Liver (tissue), 3 donors: ENCODE results near the gene OSBPL1A.

Experiments used
- FOXA2 ChIP-seq: IDR thresholded peaks from 2 replicates; pipeline ENCODE4 v1.6.1; 2016; ENCODE audit warnings: antibody characterized with exemption
- HNF4G ChIP-seq: IDR thresholded peaks from 2 replicates; pipeline ENCODE4 v1.6.1; 2016; ENCODE audit warnings: antibody characterized with exemption
- TAF1 ChIP-seq: conservative IDR thresholded peaks from 2 replicates; pipeline ENCODE4 v1.6.1; 2016; ENCODE audit warnings: antibody characterized with exemption, mild to moderate bottlenecking
- TF ChIP-seq, protein P1 (sequence below): IDR thresholded peaks from 2 replicates; pipeline ENCODE4 v1.6.1; 2016; ENCODE audit warnings: antibody characterized with exemption
- TF ChIP-seq, protein P2 (sequence below): IDR thresholded peaks from 2 replicates; pipeline ENCODE4 v1.6.1; 2016; ENCODE audit warnings: antibody characterized with exemption
- TF ChIP-seq, protein P3 (sequence below): fragments of 150-350 bp; IDR thresholded peaks from 2 replicates; pipeline ENCODE4 v1.5.1; 2017; ENCODE audit warnings: improper control_type of control experiment, low read depth, low read length; ENCODE audit not compliant: missing input control
- TF ChIP-seq, protein P4 (sequence below): IDR thresholded peaks from 2 replicates; pipeline ENCODE4 v1.6.1; 2016; ENCODE audit warnings: antibody characterized with exemption, mild to moderate bottlenecking
- donor health status: healthy.
- donor health status: healthy.

DNA sequence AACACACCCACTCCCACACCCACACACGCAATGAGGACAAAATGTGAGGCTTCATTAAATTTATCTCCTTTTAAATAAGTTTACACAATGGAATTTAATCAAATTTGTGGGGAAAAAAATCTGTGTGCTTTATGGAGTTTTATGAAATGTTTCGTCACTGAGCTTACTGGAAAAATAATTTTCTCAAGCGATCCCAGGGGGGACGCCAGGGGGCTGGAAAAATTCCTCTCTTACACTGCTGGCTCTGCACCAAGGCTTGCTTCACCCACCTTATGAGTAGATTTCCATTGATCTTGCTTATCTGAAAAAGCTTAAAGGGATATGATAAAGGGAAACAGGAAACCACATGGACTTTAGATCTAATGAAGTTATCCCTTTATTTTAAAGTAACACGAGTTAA is 163.3 kb downstream of the OSBPL1A start:
- TF ChIP-seq, protein P1, sequence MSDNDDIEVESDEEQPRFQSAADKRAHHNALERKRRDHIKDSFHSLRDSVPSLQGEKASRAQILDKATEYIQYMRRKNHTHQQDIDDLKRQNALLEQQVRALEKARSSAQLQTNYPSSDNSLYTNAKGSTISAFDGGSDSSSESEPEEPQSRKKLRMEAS = no peak
- TF ChIP-seq, protein P2, sequence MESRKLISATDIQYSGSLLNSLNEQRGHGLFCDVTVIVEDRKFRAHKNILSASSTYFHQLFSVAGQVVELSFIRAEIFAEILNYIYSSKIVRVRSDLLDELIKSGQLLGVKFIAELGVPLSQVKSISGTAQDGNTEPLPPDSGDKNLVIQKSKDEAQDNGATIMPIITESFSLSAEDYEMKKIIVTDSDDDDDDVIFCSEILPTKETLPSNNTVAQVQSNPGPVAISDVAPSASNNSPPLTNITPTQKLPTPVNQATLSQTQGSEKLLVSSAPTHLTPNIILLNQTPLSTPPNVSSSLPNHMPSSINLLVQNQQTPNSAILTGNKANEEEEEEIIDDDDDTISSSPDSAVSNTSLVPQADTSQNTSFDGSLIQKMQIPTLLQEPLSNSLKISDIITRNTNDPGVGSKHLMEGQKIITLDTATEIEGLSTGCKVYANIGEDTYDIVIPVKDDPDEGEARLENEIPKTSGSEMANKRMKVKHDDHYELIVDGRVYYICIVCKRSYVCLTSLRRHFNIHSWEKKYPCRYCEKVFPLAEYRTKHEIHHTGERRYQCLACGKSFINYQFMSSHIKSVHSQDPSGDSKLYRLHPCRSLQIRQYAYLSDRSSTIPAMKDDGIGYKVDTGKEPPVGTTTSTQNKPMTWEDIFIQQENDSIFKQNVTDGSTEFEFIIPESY = no peak
- TF ChIP-seq, protein P3, sequence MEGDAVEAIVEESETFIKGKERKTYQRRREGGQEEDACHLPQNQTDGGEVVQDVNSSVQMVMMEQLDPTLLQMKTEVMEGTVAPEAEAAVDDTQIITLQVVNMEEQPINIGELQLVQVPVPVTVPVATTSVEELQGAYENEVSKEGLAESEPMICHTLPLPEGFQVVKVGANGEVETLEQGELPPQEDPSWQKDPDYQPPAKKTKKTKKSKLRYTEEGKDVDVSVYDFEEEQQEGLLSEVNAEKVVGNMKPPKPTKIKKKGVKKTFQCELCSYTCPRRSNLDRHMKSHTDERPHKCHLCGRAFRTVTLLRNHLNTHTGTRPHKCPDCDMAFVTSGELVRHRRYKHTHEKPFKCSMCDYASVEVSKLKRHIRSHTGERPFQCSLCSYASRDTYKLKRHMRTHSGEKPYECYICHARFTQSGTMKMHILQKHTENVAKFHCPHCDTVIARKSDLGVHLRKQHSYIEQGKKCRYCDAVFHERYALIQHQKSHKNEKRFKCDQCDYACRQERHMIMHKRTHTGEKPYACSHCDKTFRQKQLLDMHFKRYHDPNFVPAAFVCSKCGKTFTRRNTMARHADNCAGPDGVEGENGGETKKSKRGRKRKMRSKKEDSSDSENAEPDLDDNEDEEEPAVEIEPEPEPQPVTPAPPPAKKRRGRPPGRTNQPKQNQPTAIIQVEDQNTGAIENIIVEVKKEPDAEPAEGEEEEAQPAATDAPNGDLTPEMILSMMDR = no peak
- no peak for TF ChIP-seq FOXA2
- no peak for TF ChIP-seq TAF1
- TF ChIP-seq, protein P4, sequence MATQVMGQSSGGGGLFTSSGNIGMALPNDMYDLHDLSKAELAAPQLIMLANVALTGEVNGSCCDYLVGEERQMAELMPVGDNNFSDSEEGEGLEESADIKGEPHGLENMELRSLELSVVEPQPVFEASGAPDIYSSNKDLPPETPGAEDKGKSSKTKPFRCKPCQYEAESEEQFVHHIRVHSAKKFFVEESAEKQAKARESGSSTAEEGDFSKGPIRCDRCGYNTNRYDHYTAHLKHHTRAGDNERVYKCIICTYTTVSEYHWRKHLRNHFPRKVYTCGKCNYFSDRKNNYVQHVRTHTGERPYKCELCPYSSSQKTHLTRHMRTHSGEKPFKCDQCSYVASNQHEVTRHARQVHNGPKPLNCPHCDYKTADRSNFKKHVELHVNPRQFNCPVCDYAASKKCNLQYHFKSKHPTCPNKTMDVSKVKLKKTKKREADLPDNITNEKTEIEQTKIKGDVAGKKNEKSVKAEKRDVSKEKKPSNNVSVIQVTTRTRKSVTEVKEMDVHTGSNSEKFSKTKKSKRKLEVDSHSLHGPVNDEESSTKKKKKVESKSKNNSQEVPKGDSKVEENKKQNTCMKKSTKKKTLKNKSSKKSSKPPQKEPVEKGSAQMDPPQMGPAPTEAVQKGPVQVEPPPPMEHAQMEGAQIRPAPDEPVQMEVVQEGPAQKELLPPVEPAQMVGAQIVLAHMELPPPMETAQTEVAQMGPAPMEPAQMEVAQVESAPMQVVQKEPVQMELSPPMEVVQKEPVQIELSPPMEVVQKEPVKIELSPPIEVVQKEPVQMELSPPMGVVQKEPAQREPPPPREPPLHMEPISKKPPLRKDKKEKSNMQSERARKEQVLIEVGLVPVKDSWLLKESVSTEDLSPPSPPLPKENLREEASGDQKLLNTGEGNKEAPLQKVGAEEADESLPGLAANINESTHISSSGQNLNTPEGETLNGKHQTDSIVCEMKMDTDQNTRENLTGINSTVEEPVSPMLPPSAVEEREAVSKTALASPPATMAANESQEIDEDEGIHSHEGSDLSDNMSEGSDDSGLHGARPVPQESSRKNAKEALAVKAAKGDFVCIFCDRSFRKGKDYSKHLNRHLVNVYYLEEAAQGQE = no peak
- no peak for TF ChIP-seq HNF4G
